ENCODE results near the gene LIN54. TPM values are rescaled to one million over a fixed set of nuclear protein-coding genes. Genes with fewer than 3 reads are reported as not detected.

Gene LIN54
- total and polyA plus RNA-seq, 9 of the 15 experiments (the other 6 are each of a cell fraction or from before 2014, with no cell fraction given): 2.2 to 22.5 (median 15.8) TPM

- TF ChIP-seq CBX2 (IDR thresholded peaks at IDR 0.05; ENCODE audit: insufficient read depth, low read length, poor library complexity, severe bottlenecking) (no peak), RBM17 (IDR thresholded peaks at IDR 0.05; ENCODE audit: borderline replicate concordance, low read depth, low read length) (no peak), PTTG1 (tag; IDR thresholded peaks at IDR 0.05; ENCODE audit: low read depth) (no peak), C11orf30 (IDR thresholded peaks at IDR 0.05; ENCODE audit: low read depth) (peak; percentile 99), SIX5 (IDR thresholded peaks at IDR 0.05; ENCODE audit: borderline replicate concordance in 1 of 2, insufficient read depth in 1 of 2, low read depth in 1 of 2, low read length in 2 of 2) (peak; percentile 33 to 37; a peak in 3 of 4 replicates), ZNF134 (CRISPR knock-in tag; conservative IDR thresholded peaks at IDR 0.05) (no peak), ZC3H4 (CRISPR knock-in tag; IDR thresholded peaks at IDR 0.05; ENCODE audit: borderline replicate concordance) (no peak), KLF10 (CRISPR knock-in tag; IDR thresholded peaks at IDR 0.05) (no peak), STAT6 (CRISPR knock-in tag; IDR thresholded peaks at IDR 0.05) (no peak), MCM5 (IDR thresholded peaks at IDR 0.05; ENCODE audit: low read depth) (no peak), SMARCE1 (IDR thresholded peaks at IDR 0.05) (no peak; the same call in 1 of the 2 replicates), FOXJ2 (tag; IDR thresholded peaks at IDR 0.05) (peak; percentile 84), TSC22D4 (tag; IDR thresholded peaks at IDR 0.05) (no peak), HDAC3 (IDR thresholded peaks at IDR 0.05; ENCODE audit: borderline replicate concordance, partially characterized antibody) (peak; percentile 70), TRIM25 (IDR thresholded peaks at IDR 0.05; ENCODE audit: borderline replicate concordance) (no peak), RFX1 (IDR thresholded peaks at IDR 0.05) (no peak), TEAD2 (tag; IDR thresholded peaks at IDR 0.05) (no peak), FIP1L1 (IDR thresholded peaks at IDR 0.05; ENCODE audit: low read depth, low read length, poor library complexity, severe bottlenecking) (no peak), HDAC1 (IDR thresholded peaks at IDR 0.05) (peak in 1 of 2 experiments; percentile 47; a peak in 1 of 4 replicates), ZNF384 (IDR thresholded peaks at IDR 0.05; ENCODE audit: low read depth, low read length) (0 out of 2 replicates have a peak, but pooled peaks have one; percentile 3), ARID3A (IDR thresholded peaks at IDR 0.05; ENCODE audit: borderline replicate concordance, low read depth, low read length) (peak; percentile 66; the same call in 1 of the 2 replicates)
Measured at GRCh38 chr4:83034630-83035494, 24.2 kb upstream of the LIN54 start, which contains the start of gene COPS4 (continued).
